Activated naive CD8-positive, alpha-beta T cell treated with anti-CD3 and anti-CD28 coated beads, Interleukin-2, amount 50 U/mL, for 24 hours (primary cell): ENCODE measurements around the gene FIBP.
A peak's percentile ranks its signal among the peaks of the same experiment; 100 is the strongest.

Experiments used
- ATAC-seq: fragments of 150-1000 bp; cut with Tn5 transposase; one replicate; pipeline ENCODE4 v1.10.0; 2021
- DNase-seq: peaks from one replicate; pipeline ENCODE4 v3.0.0; 2021
- H3K27ac Mint-ChIP-seq: one replicate; pipeline ENCODE4 v1.8.0; 2021; ENCODE audit warnings: mild to moderate bottlenecking, mixed read lengths
- H3K27me3 Mint-ChIP-seq: one replicate; pipeline ENCODE4 v1.8.0; 2021; ENCODE audit warnings: mixed read lengths
- H3K36me3 Mint-ChIP-seq: one replicate; pipeline ENCODE4 v1.8.0; 2021; ENCODE audit warnings: low read depth, mixed read lengths
- H3K4me1 Mint-ChIP-seq: one replicate; pipeline ENCODE4 v1.8.0; 2021; ENCODE audit warnings: mixed read lengths
- H3K4me3 Mint-ChIP-seq: one replicate; pipeline ENCODE4 v1.8.0; 2021; ENCODE audit warnings: mild to moderate bottlenecking, moderate library complexity, mixed read lengths
- H3K9me3 Mint-ChIP-seq: one replicate; pipeline ENCODE4 v1.8.0; 2021; ENCODE audit warnings: mixed read lengths

The FIBP gene

DNA sequence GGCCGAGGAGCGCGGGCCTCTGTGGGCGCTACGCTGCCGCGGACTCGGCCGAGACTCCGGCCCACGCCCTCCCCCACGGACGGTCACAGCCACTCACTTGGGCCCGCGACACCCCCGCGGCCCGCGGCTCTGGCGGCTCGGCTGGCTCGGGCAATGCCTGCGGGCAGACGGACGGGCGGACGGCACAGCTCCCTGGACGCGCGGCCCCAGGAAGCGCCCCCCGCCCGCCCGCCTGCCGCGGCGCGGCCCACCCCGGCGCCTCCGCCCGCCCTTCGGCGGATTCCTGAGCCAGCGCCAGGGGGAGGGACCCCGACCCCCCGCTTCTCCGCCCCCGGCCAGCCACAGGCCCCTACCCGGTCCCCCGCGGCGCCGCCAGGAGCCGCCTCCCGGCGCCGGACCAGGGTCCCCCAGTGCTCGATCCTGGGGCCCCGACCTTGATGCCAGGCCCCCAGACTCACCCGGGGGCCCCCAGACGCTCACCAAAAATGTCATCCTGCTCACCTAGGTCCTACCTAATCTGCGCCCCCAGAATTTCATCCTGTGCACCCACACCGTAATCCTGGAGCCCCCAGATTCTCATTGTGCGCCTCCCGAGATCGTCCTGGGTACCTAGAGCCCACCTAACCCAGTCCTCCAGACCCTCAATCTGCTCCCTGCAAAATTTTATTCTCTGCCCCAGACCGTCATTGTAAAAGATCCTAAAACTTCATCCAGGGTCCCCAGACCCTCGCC, 15.5 kb downstream of the FIBP start, which contains the start of gene EFEMP2:
TSS of gene EFEMP2 (minus strand) at position 215 of the 732 bp plus-strand sequence. CDS start 446 bp downstream, outside the sequence.
- Mint-ChIP-seq H3K36me3 (no peaks in the 10 kb centered on the region), H3K4me1 (peaks cover 39% of the 10 kb centered on the region), H3K27ac (peak within 1 kb of the TSS; percentile 86), H3K27me3 (no peaks in the 10 kb centered on the region), H3K9me3 (no peaks in the 10 kb centered on the region), H3K4me3 (peak within 1 kb of the TSS; percentile 87)
- DNase-seq (no peak), ATAC-seq (no peak)

DNA sequence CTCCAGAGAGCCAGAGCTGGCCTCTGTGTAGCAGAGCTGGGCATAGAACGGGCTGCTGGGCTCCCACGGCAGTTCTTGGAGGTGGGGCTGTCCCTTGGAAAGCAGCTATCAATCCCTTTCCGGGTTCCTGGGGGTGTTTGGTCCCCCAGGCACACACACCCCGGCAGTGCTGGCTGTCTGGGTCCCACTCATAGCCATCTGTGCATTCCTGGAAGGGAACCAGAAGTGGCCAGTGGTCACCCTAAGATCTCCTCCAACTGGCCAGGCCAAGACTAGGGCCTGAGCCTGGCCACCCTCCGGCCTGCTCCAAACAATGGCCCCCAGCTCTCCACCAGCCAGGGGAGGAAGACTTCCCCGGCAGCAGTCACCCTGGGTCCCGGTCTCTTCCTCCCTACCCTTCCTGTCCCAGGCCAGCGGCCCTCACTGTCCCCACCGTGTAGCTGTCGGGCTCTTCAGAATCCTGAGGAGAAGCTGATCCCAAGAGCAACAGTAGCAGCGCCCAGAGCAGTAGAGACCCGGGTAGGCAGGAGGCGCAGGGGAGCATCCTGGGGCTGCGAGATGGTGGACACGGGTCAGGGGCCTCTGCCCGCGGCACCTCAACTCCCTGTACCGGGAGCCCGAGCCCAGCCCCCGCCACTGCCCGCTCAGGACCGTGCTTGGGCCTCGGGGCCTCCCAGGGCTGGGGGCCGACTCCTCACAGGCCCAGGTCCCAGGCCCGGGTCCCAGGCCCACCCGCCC, 16.3 kb downstream of the FIBP start:
- Mint-ChIP-seq H3K27ac (no peak overlapping the region), H3K27me3 (no peaks in the 10 kb centered on the region), H3K4me1 (peaks cover 31% of the 10 kb centered on the region), H3K36me3 (peaks cover 2% of the 10 kb centered on the region), H3K9me3 (no peaks in the 10 kb centered on the region), H3K4me3 (no peak overlapping the region)
- no peak for DNase-seq
- ATAC-seq, result no peak

DNA sequence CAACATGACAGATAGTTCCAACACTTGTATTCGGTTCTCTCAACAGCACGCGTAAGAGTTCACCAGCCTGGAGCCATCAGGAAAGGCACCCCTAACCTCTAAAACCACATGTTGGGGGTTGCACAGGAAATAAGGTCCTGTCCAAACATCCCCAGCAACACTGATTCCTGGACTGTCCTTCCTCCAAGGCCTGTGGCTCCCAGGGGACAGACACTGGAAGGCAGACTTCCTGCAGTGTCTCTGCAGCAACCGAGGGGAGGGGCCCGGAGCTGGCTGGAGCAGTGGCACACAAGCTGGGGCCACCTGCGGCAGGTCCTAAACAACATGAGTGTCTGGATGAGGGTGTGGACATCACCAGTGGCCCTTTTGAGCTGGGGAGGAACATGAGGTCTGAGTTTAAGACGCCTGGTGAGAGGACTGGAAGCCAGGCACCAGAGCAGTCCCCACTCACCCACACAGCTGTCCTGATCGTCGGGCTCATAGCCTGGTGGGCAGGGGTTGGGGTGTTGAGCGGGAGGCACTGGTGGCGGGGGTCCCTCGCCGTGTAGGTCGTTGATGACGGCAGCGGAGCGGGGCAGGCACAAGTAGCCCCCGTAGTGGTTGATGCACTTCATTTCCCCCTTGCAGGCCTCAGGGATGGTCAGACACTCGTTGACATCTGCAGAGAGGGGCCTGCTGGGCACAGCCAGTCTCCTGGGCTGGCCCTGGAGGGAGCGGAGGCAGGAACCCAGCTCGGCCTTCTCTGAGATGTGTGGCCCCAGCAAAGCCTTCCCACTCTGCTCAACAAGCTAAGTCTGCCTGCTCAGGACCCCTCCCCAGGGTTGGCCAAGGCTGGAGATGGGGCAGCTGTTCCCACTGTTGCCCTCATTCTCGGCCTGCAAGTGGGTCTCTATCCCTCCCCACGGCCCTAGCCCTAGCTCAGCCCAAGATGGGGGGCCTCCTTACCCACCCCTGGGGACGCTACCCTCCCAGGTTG, 17.3 kb downstream of the FIBP start:
- H3K9me3 Mint-ChIP-seq, result no peaks in the 10 kb centered on the region
- H3K36me3 Mint-ChIP-seq, result peaks cover 6% of the 10 kb centered on the region
- ATAC-seq (no peak), DNase-seq (no peak)
- H3K4me3 Mint-ChIP-seq, result no peak overlapping the region
- H3K27me3 Mint-ChIP-seq, result no peaks in the 10 kb centered on the region
- H3K4me1 Mint-ChIP-seq, result peaks cover 27% of the 10 kb centered on the region
- no peak overlapping the region for H3K27ac Mint-ChIP-seq

DNA sequence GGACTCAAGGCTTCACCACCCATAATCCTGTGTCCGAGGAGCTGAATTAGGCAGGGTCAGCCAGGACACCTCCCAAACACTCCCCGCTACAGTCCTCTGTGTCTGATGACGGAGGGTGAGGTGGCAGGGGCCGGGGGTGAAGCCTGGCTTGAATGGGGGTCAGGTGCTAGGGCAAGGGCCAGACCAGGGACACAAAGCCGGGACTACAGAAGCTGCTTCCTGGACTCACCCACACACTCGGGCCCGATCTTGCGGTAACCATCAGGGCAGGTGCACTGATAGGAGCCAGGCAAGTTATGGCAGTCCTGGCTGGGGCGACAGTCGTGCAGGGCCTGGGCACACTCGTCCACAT, 18.0 kb downstream of the FIBP start:
- DNase-seq (no peak), ATAC-seq (no peak)
- Mint-ChIP-seq H3K4me3 (no peak overlapping the region), H3K27ac (no peak overlapping the region), H3K36me3 (peaks cover 6% of the 10 kb centered on the region), H3K4me1 (peaks cover 27% of the 10 kb centered on the region), H3K27me3 (no peaks in the 10 kb centered on the region), H3K9me3 (no peaks in the 10 kb centered on the region)

DNA sequence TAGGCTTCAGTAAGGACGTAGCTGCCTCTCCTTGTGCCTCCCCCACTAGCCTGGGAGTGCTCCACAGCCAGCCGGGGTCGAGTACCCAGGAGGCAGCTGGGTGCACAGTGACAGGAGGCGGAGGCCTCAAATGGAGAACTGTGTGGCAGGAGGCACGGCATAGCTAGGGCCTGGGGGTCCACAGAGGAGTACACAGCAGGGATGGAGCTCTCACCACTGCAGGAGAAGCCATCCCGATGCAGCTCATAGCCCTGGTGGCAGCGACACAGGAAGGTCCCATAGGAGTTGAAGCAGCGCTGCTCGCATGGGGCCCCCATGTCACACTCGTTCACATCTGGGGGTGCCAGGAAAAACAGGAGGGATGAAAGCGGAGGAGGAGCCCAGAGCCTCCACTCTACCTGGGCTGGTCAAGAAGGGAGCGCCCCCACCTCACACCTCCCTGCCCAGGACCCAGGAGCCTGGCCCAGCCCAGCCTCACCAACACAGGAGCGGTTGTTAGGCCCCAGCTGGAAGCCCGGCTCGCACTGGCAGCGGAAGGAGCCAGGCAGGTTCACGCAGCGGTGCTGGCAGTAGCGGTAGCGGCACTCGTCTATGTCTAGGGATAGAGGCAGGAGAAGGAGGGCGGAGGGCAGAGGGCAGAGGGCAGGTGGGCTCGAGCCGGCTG, 18.5 kb downstream of the FIBP start:
- no peak for DNase-seq
- Mint-ChIP-seq H3K9me3 (no peaks in the 10 kb centered on the region), H3K4me1 (peaks cover 27% of the 10 kb centered on the region), H3K27ac (no peak overlapping the region), H3K4me3 (no peak overlapping the region), H3K27me3 (no peaks in the 10 kb centered on the region), H3K36me3 (peaks cover 8% of the 10 kb centered on the region)
- no peak for ATAC-seq

DNA sequence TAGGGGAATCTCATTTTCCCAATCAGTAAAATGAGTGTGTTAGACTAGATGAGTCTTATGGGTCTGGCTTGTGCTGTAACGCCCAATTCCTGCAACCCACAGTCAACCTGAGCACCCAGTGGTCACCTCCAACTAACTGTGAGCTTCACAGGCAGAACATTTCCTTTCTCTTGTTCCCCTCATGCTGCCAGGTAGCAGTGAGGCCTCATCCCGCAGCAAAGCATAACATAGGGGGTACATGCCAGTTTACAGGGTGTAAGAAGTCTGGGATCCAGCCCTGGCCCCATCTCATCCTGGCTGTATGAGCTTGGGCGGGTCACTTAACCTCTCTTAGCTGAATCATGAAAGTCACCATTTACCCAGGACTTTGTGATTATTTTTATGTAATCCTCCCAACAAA, 19.4 kb downstream of the FIBP start:
- ATAC-seq (no peak), DNase-seq (no peak)
- Mint-ChIP-seq H3K27me3 (no peaks in the 10 kb centered on the region), H3K4me3 (no peak overlapping the region), H3K36me3 (peaks cover 8% of the 10 kb centered on the region), H3K9me3 (no peaks in the 10 kb centered on the region), H3K4me1 (peaks cover 26% of the 10 kb centered on the region), H3K27ac (no peak overlapping the region)

DNA sequence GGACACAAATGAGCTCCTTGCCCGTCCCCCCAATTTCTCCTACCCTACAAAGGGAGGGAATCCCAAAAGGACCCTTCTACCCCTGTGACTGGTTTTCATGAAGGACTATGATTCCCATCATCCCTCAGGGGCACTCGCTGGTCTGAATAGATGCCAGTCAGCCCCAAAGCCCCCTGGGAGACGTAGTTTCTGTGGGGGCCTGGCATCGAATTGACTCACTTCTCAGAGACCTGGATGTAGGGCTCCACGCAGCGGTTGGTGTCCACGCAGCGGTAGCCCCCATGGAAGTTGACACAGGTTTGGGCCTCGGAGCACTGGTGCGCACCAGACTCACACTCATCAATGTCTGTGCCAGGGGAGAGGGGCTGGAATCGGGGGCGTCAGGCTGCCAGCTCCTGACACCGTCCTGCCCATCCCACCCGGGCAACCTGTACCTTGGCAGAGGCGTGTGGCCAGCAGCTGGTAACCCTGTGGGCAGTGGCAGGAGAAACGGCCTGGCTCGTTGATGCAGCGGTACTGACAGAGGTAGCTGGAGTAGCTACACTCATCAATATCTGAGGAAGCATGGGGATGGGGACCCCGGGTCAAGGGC, 20.1 kb downstream of the FIBP start:
- H3K9me3 Mint-ChIP-seq, result no peaks in the 10 kb centered on the region
- H3K27ac Mint-ChIP-seq, result no peak overlapping the region
- H3K4me3 Mint-ChIP-seq, result no peak overlapping the region
- peaks cover 8% of the 10 kb centered on the region for H3K36me3 Mint-ChIP-seq
- no peaks in the 10 kb centered on the region for H3K27me3 Mint-ChIP-seq
- ATAC-seq (no peak), DNase-seq (no peak)
- peaks cover 20% of the 10 kb centered on the region for H3K4me1 Mint-ChIP-seq

DNA sequence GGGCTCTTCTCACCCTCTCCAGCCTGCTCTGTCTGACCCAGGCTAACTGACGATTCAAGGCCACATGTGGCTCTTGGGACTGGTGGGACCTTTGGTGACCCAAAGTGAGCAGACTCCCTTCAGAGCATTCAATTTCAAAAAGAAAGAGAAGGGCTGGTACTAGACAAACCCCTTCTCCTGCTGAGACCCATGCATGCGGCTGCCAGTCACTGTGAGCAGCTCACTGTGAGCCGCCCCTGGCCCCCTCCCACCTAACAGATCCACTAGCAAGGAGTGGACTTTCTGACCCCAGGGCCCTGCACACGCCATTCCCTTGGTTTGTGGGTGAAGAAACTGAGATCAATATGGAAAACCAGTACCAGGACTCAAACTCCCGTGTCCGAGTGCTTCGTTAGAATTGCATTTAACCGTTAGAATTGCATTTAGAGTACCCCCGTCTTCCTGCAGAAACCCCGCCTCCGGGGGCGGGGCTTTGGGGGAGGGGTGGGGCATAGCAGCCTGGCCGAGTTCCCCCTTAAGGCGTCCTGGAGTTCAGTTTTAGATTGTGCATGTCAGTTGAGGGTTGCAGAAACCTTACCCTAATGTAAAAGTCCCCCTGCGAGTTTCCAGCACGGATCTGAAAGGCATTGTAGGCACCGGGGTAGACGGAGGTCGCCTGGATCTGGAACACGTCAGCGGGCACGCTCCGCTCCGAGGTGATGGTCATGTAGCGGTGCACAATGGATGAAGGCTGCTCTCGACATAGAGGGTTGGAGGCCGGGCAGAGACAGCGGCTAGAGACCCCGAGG, 20.8 kb downstream of the FIBP start:
- H3K36me3 Mint-ChIP-seq, result peaks cover 12% of the 10 kb centered on the region
- ATAC-seq (no peak), DNase-seq (peak; percentile 60)
- H3K4me3 Mint-ChIP-seq, result no peak overlapping the region
- H3K27me3 Mint-ChIP-seq, result no peaks in the 10 kb centered on the region
- no peak overlapping the region for H3K27ac Mint-ChIP-seq
- H3K9me3 Mint-ChIP-seq, result no peaks in the 10 kb centered on the region
- H3K4me1 Mint-ChIP-seq, result peaks cover 20% of the 10 kb centered on the region

DNA sequence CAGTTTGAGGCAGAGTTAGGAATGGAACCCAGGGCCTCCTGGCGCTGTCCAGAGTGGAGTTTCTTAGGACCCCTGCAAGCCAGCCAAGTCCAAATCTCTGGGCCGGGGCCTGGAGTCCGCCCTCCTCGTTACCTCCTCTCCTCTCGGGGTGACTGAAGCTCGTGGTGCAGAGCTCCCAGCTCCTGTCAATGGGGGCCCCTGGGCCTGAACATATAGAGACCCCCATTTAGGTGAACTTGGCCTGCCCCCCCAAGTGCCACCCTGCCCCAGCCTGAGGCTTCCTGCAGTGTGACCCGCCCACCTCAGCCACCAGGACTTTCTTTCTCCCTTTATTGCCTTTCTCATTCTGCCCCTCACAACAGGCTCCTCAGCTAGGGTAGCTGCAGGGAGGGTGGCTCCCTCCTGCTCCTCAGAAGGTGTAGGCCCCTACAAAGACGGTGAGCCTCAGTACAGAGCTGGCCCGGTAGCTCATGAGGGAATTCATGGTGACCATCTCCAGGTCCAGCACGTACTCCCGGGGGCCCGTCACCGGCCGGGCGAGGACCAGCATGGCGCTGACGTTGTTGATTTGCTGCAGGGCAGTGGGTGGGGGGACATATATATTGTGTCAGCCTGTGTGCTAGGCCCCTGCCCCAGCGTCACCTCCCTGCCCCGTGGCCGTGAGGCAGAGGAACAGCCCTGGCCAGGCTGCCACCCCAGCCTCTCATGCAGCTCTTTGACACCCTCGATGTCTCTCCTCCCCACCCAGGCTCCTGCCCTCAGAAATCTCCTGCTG, 21.6 kb downstream of the FIBP start:
- ATAC-seq (no peak), DNase-seq (no peak)
- Mint-ChIP-seq H3K9me3 (no peaks in the 10 kb centered on the region), H3K27me3 (no peaks in the 10 kb centered on the region), H3K4me1 (peaks cover 23% of the 10 kb centered on the region), H3K36me3 (peaks cover 15% of the 10 kb centered on the region), H3K4me3 (no peak overlapping the region), H3K27ac (no peak overlapping the region)

DNA sequence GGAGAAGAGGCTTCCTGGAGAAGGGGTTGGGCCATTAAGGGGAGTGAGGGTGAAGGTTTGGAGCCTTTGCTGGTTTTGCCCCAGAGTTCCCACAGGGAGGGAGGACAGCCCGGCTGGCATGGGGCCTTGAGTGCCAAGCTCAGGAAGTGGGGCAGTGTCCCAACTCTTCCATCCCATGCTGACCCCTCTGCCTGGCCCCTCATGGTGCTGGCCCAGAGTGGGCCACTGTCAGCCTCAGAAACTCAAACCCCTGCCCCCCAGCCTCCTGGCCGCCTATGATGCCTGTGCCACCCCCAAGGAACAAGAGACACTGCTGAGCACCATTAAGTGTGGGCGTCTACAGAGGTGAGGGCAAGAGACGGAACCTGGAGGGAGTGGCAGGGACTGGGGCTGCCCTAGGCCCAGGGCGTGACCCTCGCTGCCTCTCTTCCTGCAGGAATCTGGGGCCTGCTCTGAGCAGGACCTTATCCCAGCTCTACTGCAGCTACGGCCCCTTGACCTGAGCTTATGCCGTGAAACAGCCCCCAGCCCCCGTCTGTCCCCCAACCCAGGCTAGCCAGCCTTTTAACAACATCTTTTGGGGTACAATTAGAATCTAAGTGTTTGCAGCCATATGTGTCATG, 22.6 kb downstream of the FIBP start:
- H3K4me1 Mint-ChIP-seq, result peaks cover 19% of the 10 kb centered on the region
- no peak overlapping the region for H3K4me3 Mint-ChIP-seq
- ATAC-seq, result no peak
- H3K27me3 Mint-ChIP-seq, result no peaks in the 10 kb centered on the region
- H3K27ac Mint-ChIP-seq, result no peak overlapping the region
- no peaks in the 10 kb centered on the region for H3K9me3 Mint-ChIP-seq
- no peak for DNase-seq
- H3K36me3 Mint-ChIP-seq, result peaks cover 21% of the 10 kb centered on the region

DNA sequence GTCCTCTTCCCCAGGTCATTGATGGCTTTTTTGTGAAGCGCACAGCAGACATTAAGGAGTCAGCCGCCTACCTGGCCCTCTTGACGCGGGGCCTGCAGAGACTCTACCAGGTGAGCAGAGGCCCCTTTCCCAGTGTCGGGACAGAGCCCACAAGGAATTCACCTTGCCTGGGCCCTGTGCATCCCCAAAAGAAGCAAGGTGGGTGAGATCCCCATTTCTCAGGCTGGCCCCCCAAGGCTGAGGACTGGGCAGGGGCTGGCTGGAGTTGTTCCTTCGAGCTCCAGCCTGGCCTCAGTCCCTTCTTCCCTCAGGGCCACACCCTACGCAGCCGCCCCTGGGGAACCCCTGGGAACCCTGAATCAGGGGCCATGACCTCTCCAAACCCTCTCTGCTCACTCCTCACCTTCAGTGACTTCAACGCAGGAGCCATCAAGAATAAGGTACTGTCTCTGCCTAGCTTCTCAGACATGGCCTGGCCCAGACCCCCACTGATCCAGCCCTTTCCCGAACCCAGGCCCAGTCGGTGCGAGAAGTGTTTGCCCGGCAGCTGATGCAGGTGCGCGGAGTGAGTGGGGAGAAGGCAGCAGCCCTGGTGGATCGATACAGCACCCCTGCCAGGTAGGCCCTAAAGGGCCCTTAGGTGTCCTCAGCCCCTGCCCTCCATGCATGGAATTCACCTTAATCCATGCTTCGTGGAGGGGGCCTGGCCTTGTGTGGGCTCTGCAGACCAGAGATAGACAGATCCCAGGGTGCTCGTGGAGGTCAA, 23.4 kb downstream of the FIBP start:
- H3K27ac Mint-ChIP-seq, result no peak overlapping the region
- H3K4me3 Mint-ChIP-seq, result no peak overlapping the region
- H3K9me3 Mint-ChIP-seq, result no peaks in the 10 kb centered on the region
- no peak for DNase-seq
- H3K36me3 Mint-ChIP-seq, result peaks cover 22% of the 10 kb centered on the region
- peaks cover 18% of the 10 kb centered on the region for H3K4me1 Mint-ChIP-seq
- no peak for ATAC-seq
- no peaks in the 10 kb centered on the region for H3K27me3 Mint-ChIP-seq
